Naive B cell (primary cell): ENCODE results near the gene CNP. TPM values are rescaled to one million over a fixed set of nuclear protein-coding genes. Genes with fewer than 3 reads are reported as not detected.

Experiments
- ATAC-seq, 2 donors: fragments of 150-1000 bp; cut with Tn5 transposase; 2 replicates each; pipeline ENCODE4 v1.10.0; 2021; ENCODE audit warnings: low read depth in 2 of 2, mild to moderate bottlenecking in 2 of 2, moderate library complexity in 2 of 2
- DNase-seq: peaks from one replicate; pipeline ENCODE4 v3.0.0; 2022
- H3K27ac Mint-ChIP-seq, 6 donors: one replicate each; pipeline ENCODE4 v1.8.0; 2020 to 2022; ENCODE audit warnings: mild to moderate bottlenecking in 6 of 6, mixed read lengths in 6 of 6, moderate library complexity in 5 of 6, inconsistent platforms in 2 of 6
- H3K27me3 Mint-ChIP-seq, 3 donors: one replicate each; pipeline ENCODE4 v1.8.0; 2021 to 2022; ENCODE audit warnings: mixed read lengths in 3 of 3, mild to moderate bottlenecking in 1 of 3
- H3K36me3 Mint-ChIP-seq, 2 donors: one replicate each; pipeline ENCODE4 v1.8.0; 2020 to 2022; ENCODE audit warnings: mixed read lengths in 2 of 2, inconsistent platforms in 1 of 2, mild to moderate bottlenecking in 1 of 2
- H3K4me1 Mint-ChIP-seq, 3 donors: one replicate each; pipeline ENCODE4 v1.8.0; 2020 to 2022; ENCODE audit warnings: mixed read lengths in 3 of 3, inconsistent platforms in 1 of 3, mild to moderate bottlenecking in 1 of 3, moderate library complexity in 1 of 3
- H3K4me3 Mint-ChIP-seq, 8 donors: one replicate each; pipeline ENCODE4 v1.8.0; 2020 to 2022; ENCODE audit warnings: mild to moderate bottlenecking in 8 of 8, mixed read lengths in 8 of 8, moderate library complexity in 8 of 8, inconsistent platforms in 2 of 8
- H3K9me3 Mint-ChIP-seq, 7 donors: one replicate each; pipeline ENCODE4 v1.8.0; 2020 to 2022; ENCODE audit warnings: mixed read lengths in 7 of 7, mild to moderate bottlenecking in 5 of 7, inconsistent platforms in 2 of 7, moderate library complexity in 1 of 7
- polyA plus RNA-seq, 6 donors: library from polyadenylated mRNA; unstranded; fragments of 300-500 nt; fragmentation: Illumina TruSeq; gene quantifications; one replicate each; pipeline ENCODE4 v1.2.3, GENCODE V29; 2021; ENCODE audit warnings: low read depth in 6 of 6

The CNP gene
- polyA plus RNA-seq, 6 donors from 2014 or later: 27.5 to 42.4 (median 34.8) TPM

- Mint-ChIP-seq H3K36me3 (peaks cover 0 to 8% of the 10 kb centered on the region in 2 donors), H3K9me3 (no peaks in the 10 kb centered on the region), H3K27me3 (no peaks in the 10 kb centered on the region), H3K4me3 (peak overlapping the region in 2 of 8 donors; percentile 60 to 83), H3K4me1 (peaks cover 28 to 37% (median 31%) of the 10 kb centered on the region in 3 donors), H3K27ac (peak overlapping the region in 3 of 6 donors; percentile 29 to 88 (median 82))
- ATAC-seq (peak; percentile 13 to 17), DNase-seq (no peak)
These were observed 58.6 kb downstream of the CNP start for GRCh38 chr17:42025191-42025579.

GRCh38 chr17:42025936-42026335 lies 59.3 kb downstream of the CNP start:
- DNase-seq: no peak
- Mint-ChIP-seq H3K36me3 (peaks cover 0 to 8% of the 10 kb centered on the region in 2 donors), H3K27me3 (no peaks in the 10 kb centered on the region), H3K9me3 (no peaks in the 10 kb centered on the region), H3K4me3 (no peak overlapping the region), H3K27ac (peak overlapping the region in 2 of 6 donors; percentile 57 to 82), H3K4me1 (peaks cover 24 to 30% (median 24%) of the 10 kb centered on the region in 3 donors)
- no peak for ATAC-seq

- Mint-ChIP-seq H3K4me3 (no peak overlapping the region), H3K36me3 (peaks cover 0 to 8% of the 10 kb centered on the region in 2 donors), H3K27ac (no peak overlapping the region), H3K4me1 (peaks cover 17 to 22% (median 19%) of the 10 kb centered on the region in 3 donors), H3K9me3 (no peaks in the 10 kb centered on the region), H3K27me3 (no peaks in the 10 kb centered on the region)
- DNase-seq: no peak
- ATAC-seq: no peak
These were observed 60.4 kb downstream of the CNP start for GRCh38 chr17:42026857-42027589.

Other genes with a start within 250 kb of the CNP start
- gene HAP1, start 232.2 kb upstream of the CNP start, polyA plus RNA-seq: not detected
- 100 to 1,000 TPM in 2 of 6 donors, 10 to 100 TPM in 4; 32.9 to 123 (median 51.0) TPM for gene JUP, start 180.1 kb upstream of the CNP start, polyA plus RNA-seq
- 1 to 10 TPM in 2 of 6 donors, under 1 TPM in 4; 0.39 to 2.9 (median 0.87) TPM for gene P3H4, start 154.8 kb upstream of the CNP start, polyA plus RNA-seq
- not detected for gene FKBP10, start 153.8 kb upstream of the CNP start, polyA plus RNA-seq
- gene NT5C3B, start 130.6 kb upstream of the CNP start, polyA plus RNA-seq: 10 to 100 TPM; 28.9 to 49.8 (median 37.8) TPM
- not detected for gene KLHL10, start 129.0 kb upstream of the CNP start, polyA plus RNA-seq
- gene KLHL11, start 101.4 kb upstream of the CNP start, polyA plus RNA-seq: 1 to 10 TPM; 3.6 to 9.8 (median 6.7) TPM
- gene ACLY, start 47.8 kb upstream of the CNP start, polyA plus RNA-seq: 10 to 100 TPM; 34.0 to 63.5 (median 49.8) TPM
- under 1 TPM in 4 of 6 donors, not detected in 2; 0.17 to 0.60 (median 0.37) TPM for gene ODAD4, start 36.2 kb upstream of the CNP start, polyA plus RNA-seq
- 10 to 100 TPM; 33.4 to 98.0 (median 77.4) TPM for gene DNAJC7, start 50.6 kb downstream of the CNP start, polyA plus RNA-seq
- gene NKIRAS2, start 53.3 kb downstream of the CNP start, polyA plus RNA-seq: 10 to 100 TPM; 25.0 to 42.1 (median 36.1) TPM
- gene C17orf113, start 83.8 kb downstream of the CNP start, polyA plus RNA-seq: under 1 TPM; 0.13 to 0.87 (median 0.58) TPM
- gene ZNF385C, start 131.7 kb downstream of the CNP start, polyA plus RNA-seq: under 1 TPM in 1 of 6 donors, not detected in 5; 0.21 TPM
- gene DHX58, start 145.9 kb downstream of the CNP start, polyA plus RNA-seq: 10 to 100 TPM in 5 of 6 donors, 1 to 10 TPM in 1; 9.4 to 22.3 (median 13.4) TPM
- 10 to 100 TPM in 4 of 6 donors, 1 to 10 TPM in 2; 5.0 to 13.5 (median 10.1) TPM for gene KAT2A, start 154.6 kb downstream of the CNP start, polyA plus RNA-seq
- gene HSPB9, start 156.0 kb downstream of the CNP start, polyA plus RNA-seq: under 1 TPM in 4 of 6 donors, not detected in 2; 0.17 to 0.37 (median 0.25) TPM
- gene RAB5C, start 188.2 kb downstream of the CNP start, polyA plus RNA-seq: 100 to 1,000 TPM in 3 of 6 donors, 10 to 100 TPM in 3; 72.4 to 137 (median 94.4) TPM
- gene KCNH4, start 214.3 kb downstream of the CNP start, polyA plus RNA-seq: under 1 TPM in 4 of 6 donors, not detected in 2; 0.09 to 0.17 (median 0.12) TPM
- not detected for gene HCRT, start 218.7 kb downstream of the CNP start, polyA plus RNA-seq
- 10 to 100 TPM; 21.9 to 32.7 (median 26.2) TPM for gene GHDC, start 227.7 kb downstream of the CNP start, polyA plus RNA-seq